Glomerular endothelial cell (primary cell): ENCODE measurements around the gene AIFM1. TPM values are rescaled to one million over a fixed set of nuclear protein-coding genes. Genes with fewer than 3 reads are reported as not detected.
"Not testable (repeated sequence)": the region's sequence is repeated elsewhere in the genome, so short reads cannot be mapped to it uniquely, and the experiment has no call there.

Experiments used
- DNase-seq: peaks from one replicate; pipeline ENCODE4 v3.0.0-alpha.2; 2011; ENCODE audit warnings: low read depth, low spot score; ENCODE audit errors: extremely low read depth
- total RNA-seq: library from RNA; depleted of rRNA; stranded (reverse); fragments of >200 nt; gene quantifications from 2 replicates; pipeline ENCODE4 v1.2.3, GENCODE V29; 2015

The AIFM1 gene
- total RNA-seq, 1 donor from 2014 or later, result 16.4 TPM

GRCh38 chrX:130120746-130121504 lies 44.7 kb downstream of the AIFM1 start:
- DNase-seq, result no peak

- no peak for DNase-seq
Measured at GRCh38 chrX:130120321-130120731, 45.3 kb downstream of the AIFM1 start.

- no peak for DNase-seq
Measured at GRCh38 chrX:130119312-130119898, 46.2 kb downstream of the AIFM1 start.

- DNase-seq, result no peak
Measured at GRCh38 chrX:130118441-130119311, 47.0 kb downstream of the AIFM1 start.

- no peak for DNase-seq
Measured at GRCh38 chrX:130117166-130117565, 48.5 kb downstream of the AIFM1 start.

GRCh38 chrX:130115119-130115885 lies 50.3 kb downstream of the AIFM1 start:
- not testable (repeated sequence) for DNase-seq

- no peak for DNase-seq
Measured at GRCh38 chrX:130114141-130114588, 51.5 kb downstream of the AIFM1 start.

GRCh38 chrX:130111220-130112154 lies 54.2 kb downstream of the AIFM1 start:
- DNase-seq, result no peak

- no peak for DNase-seq
Measured at GRCh38 chrX:130110379-130111219, 55.0 kb downstream of the AIFM1 start, which contains the start of gene ELF4. TSS of gene ELF4 (minus strand) at chrX:130110497. CDS start at chrX:130081330, 29,167 bp downstream.

GRCh38 chrX:130109429-130110378 lies 55.9 kb downstream of the AIFM1 start:
- no peak for DNase-seq

- DNase-seq, result no peak
Measured at GRCh38 chrX:130108647-130109428, 56.8 kb downstream of the AIFM1 start.

GRCh38 chrX:130106071-130106470 lies 59.6 kb downstream of the AIFM1 start:
- no peak for DNase-seq

GRCh38 chrX:130105244-130105643 lies 60.4 kb downstream of the AIFM1 start:
- DNase-seq, result no peak

- no peak for DNase-seq
Measured at GRCh38 chrX:130103605-130104004, 62.0 kb downstream of the AIFM1 start.

GRCh38 chrX:130100180-130100579 lies 65.5 kb downstream of the AIFM1 start:
- DNase-seq, result no peak

GRCh38 chrX:130098210-130098552 lies 67.5 kb downstream of the AIFM1 start:
- no peak for DNase-seq
